Measurements from ENCODE around the gene SMIM10L1.

DNA sequence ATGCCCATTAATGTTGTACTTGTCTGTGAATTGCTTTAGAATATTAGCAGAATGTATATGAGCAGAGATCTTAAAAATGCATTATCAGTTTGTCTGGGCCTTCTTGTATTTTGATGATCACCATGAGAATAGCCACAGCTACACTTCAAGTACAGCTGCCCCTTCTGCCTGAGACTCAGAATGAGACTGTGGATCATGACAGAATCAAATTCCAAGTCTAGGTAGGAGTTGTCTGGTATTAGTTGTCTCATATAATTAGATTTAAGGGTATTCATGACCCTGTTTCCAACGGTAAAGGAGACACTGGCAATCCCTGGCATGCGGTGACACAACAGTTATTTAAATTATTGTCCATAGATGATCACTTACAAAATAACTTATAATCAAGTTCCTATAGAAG lies 18.3 kb upstream of the SMIM10L1 start:
- no peak for TF ChIP-seq CTCF (IDR thresholded peaks at IDR 0.05; ENCODE audit: low read depth, low read length)
- no peak for TF ChIP-seq EZH2phosphoT487 (IDR thresholded peaks at IDR 0.05; ENCODE audit: low read depth)
